Measurements from ENCODE around the gene TPM2. TPM values are rescaled to one million over a fixed set of nuclear protein-coding genes. Genes with fewer than 3 reads are reported as not detected.

TPM2 gene
- total RNA-seq, 1 donor from 2014 or later: 3.8 TPM

DNA sequence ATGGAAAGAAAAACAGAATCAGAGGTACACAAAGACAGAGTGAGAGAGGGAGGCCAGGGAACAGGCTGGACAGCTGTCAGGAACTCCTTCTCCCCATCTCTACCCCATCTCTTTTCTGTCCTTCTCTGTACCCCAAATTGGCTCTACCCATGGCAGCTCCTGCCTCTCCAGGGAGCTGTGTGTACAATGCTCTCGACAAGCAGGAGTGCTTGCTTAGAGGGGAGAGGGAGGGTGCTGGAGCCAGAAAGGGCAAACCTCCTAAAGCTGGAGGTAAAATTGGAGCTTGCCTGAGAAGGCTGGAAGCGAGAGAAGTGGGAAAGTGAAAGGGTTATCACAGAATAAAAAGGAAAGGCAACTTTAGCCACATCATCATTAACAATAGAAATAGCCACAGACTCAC lies 6.4 kb downstream of the TPM2 start:
- H3K27me3 Mint-ChIP-seq: no peaks in the 10 kb centered on the region
- peaks cover 1% of the 10 kb centered on the region for H3K36me3 Mint-ChIP-seq (ENCODE audit: low read depth)
- no peaks in the 10 kb centered on the region for H3K9me3 Mint-ChIP-seq
- H3K4me1 Mint-ChIP-seq: peaks cover 6% of the 10 kb centered on the region
- intact Hi-C loops (cut with micrococcal nuclease): no loop called here
- DNase-seq: no peak
- H3K27ac Mint-ChIP-seq: no peak overlapping the region
- no peak overlapping the region for H3K4me3 Mint-ChIP-seq

DNA sequence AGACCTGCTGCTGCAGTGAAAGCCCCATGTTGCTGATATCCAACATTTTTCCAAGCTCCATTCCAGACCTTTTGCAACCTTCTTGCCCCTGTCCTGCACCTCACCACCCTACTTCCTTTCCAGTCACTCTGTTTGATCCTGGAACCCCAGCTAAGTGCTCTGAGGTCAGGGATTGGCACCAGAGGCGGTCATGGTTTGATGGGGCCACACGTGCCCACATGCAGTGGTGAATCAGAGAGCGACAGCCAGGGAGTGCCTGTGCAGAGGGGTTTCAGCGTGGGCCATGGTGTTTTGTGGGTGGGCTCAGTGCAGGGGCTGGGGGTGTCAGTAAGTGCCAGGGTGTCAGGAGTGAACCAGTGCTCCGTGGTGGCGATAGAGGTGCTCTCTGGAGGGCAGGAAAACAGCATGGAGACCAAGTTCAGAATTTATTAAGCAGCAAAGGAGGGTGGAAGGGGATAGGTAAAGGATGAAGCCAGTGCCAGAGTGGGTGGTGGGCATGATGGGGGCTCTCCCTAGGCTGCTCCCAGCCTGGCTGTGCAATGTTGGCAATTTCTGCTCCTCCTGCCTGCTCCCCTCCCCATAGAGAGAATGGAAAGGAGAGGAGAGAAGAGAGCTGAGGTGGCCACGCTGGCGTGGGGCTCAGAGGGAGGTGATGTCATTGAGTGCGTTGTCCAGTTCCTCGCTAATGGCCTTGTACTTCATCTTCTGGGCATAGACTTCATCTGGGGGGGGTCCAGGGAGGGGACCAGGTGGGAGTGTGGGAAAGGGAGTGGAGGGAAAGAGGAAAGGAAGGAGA lies 7.0 kb downstream of the TPM2 start:
- intact Hi-C loops (cut with micrococcal nuclease): no loop called here
- Mint-ChIP-seq H3K9me3 (no peaks in the 10 kb centered on the region), H3K4me3 (no peak overlapping the region), H3K27ac (no peak overlapping the region), H3K36me3 (ENCODE audit: low read depth) (peaks cover 1% of the 10 kb centered on the region), H3K4me1 (peaks cover 3% of the 10 kb centered on the region), H3K27me3 (peaks cover under 1% of the 10 kb centered on the region)
- no peak for DNase-seq

DNA sequence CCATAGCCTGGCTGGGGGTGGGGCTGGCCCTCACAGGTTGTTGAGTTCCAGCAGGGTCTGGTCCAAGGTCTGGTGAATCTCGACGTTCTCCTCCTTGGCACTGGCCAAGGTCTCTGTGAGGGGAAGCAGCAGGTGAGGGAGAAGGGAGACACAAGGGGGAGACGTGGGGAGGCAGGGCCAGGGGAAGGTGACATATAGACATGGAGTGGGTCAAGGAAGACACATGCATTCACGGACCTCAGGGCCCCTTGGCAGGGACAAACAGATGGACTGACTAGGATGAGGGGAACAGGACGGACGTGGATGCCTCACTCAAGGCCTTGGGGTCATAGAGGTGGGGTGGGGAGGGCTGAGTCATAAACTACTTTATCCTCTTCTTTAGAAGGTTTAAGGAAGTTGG lies 7.7 kb downstream of the TPM2 start:
- Mint-ChIP-seq H3K4me3 (no peak overlapping the region), H3K36me3 (ENCODE audit: low read depth) (peaks cover 1% of the 10 kb centered on the region), H3K27ac (no peak overlapping the region), H3K27me3 (peaks cover 5% of the 10 kb centered on the region), H3K9me3 (no peaks in the 10 kb centered on the region), H3K4me1 (no peaks in the 10 kb centered on the region)
- no peak for DNase-seq
- intact Hi-C loops (cut with micrococcal nuclease): no loop called here

DNA sequence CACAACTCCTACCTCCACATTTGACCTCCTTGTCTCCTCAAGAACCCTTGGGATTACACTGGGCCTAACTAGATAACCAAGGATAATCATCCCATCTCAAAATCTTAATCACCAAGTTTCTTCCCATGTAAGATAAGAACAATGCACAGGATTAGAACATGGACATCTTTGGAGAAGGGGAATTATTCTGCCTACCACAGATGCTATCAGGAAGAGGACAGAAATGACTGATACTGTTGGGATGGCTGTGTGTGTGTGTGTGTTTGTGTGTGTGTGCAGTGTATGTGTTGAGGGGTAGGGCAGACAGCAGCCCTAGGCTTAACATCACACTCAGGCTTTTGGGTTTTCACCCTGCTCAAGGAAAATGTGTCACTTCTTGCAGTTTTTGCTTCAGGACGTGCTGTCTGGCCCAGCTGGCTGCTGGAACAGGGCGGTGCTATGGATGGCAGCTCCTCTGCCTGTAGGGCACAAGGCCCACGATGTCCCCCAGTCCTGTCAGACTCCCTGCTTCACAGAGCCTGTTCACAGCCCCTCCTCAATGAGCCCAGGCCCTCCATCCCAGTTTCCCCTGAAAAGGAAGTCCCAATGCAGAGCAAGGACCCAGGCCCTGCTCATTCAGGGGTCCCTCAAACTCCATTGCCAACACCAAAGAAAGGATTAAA lies 8.3 kb downstream of the TPM2 start:
- H3K27me3 Mint-ChIP-seq: peaks cover 8% of the 10 kb centered on the region
- peaks cover under 1% of the 10 kb centered on the region for H3K4me1 Mint-ChIP-seq
- no peak overlapping the region for H3K27ac Mint-ChIP-seq
- intact Hi-C loops (cut with micrococcal nuclease): no loop called here
- no peak overlapping the region for H3K4me3 Mint-ChIP-seq
- H3K36me3 Mint-ChIP-seq (ENCODE audit: low read depth): peaks cover 1% of the 10 kb centered on the region
- no peaks in the 10 kb centered on the region for H3K9me3 Mint-ChIP-seq
- no peak for DNase-seq

DNA sequence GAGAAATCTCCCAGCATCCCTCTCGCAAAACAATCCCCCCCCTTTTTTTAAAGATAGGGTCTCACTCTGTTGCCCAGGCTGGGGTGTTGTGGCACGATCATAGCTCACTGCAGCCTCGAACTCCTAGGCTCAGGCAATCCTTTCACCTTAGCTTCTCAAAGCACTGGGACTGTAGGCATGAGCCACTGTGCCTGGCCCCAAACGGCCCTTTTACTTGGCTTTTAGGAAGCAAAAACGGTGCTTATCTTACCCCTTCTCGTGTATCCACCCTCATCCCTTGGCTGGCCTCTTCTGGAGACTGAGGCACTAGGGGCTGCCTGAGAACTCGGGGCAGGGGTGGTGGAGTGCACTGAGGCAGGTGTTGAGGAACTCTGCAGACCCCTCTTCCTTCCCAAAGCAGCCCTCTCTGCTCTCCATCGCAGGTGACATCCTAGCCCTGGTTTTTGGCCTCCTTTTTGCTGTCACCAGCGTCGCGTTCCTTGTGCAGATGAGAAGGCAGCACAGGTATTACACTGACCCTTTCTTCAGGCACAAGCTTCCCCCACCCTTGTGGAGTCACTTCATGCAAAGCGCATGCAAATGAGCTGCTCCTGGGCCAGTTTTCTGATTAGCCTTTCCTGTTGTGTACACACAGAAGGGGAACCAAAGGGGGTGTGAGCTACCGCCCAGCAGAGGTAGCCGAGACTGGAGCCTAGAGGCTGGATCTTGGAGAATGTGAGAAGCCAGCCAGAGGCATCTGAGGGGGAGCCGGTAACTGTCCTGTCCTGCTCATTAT lies 9.2 kb downstream of the TPM2 start:
- peaks cover 1% of the 10 kb centered on the region for H3K36me3 Mint-ChIP-seq (ENCODE audit: low read depth)
- H3K27ac Mint-ChIP-seq: no peak overlapping the region
- H3K9me3 Mint-ChIP-seq: no peaks in the 10 kb centered on the region
- H3K27me3 Mint-ChIP-seq: peaks cover 11% of the 10 kb centered on the region
- peaks cover 3% of the 10 kb centered on the region for H3K4me1 Mint-ChIP-seq
- intact Hi-C loops (cut with micrococcal nuclease): no loop called here
- no peak for DNase-seq
- no peak overlapping the region for H3K4me3 Mint-ChIP-seq

DNA sequence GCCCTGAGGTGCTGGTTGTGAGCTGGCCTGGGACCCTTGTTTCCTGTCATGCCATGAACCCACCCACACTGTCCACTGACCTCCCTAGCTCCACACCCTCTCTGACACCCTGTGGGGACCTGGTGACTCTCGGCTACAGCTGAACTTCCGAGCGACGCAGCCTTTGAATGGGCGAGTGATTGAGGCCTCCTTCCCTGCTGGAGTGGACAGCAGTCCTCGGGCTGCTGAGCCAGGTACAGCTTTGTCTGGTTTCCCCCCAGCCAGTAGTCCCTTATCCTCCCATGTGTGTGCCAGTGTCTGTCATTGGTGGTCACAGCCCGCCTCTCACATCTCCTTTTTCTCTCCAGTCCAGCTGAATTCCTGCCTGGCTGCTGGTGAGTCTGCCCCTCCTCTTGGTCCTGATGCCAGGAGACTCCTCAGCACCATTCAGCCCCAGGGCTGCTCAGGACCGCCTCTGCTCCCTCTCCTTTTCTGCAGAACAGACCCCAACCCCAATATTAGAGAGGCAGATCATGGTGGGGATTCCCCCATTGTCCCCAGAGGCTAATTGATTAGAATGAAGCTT lies 9.9 kb downstream of the TPM2 start:
- H3K4me3 Mint-ChIP-seq: no peak overlapping the region
- no peaks in the 10 kb centered on the region for H3K9me3 Mint-ChIP-seq
- peaks cover 13% of the 10 kb centered on the region for H3K27me3 Mint-ChIP-seq
- H3K36me3 Mint-ChIP-seq (ENCODE audit: low read depth): peaks cover 1% of the 10 kb centered on the region
- intact Hi-C loops (cut with micrococcal nuclease): no loop called here
- no peak for DNase-seq
- no peak overlapping the region for H3K27ac Mint-ChIP-seq
- peaks cover 3% of the 10 kb centered on the region for H3K4me1 Mint-ChIP-seq

DNA sequence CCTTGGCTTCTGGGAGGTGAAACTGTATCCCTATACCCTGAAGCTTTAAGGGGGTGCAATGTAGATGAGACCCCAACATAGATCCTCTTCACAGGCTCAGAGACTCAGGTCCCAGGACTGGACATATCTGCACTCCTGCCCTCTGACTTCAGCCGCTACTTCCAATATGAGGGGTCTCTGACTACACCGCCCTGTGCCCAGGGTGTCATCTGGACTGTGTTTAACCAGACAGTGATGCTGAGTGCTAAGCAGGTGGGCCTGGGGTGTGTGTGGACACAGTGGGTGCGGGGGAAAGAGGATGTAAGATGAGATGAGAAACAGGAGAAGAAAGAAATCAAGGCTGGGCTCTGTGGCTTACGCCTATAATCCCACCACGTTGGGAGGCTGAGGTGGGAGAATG lies 10.6 kb downstream of the TPM2 start:
- H3K4me1 Mint-ChIP-seq: peaks cover 6% of the 10 kb centered on the region
- no peak for DNase-seq
- no peak overlapping the region for H3K27ac Mint-ChIP-seq
- peaks cover 20% of the 10 kb centered on the region for H3K27me3 Mint-ChIP-seq
- no peak overlapping the region for H3K4me3 Mint-ChIP-seq
- peaks cover 1% of the 10 kb centered on the region for H3K36me3 Mint-ChIP-seq (ENCODE audit: low read depth)
- intact Hi-C loops (cut with micrococcal nuclease): no loop called here
- no peaks in the 10 kb centered on the region for H3K9me3 Mint-ChIP-seq

DNA sequence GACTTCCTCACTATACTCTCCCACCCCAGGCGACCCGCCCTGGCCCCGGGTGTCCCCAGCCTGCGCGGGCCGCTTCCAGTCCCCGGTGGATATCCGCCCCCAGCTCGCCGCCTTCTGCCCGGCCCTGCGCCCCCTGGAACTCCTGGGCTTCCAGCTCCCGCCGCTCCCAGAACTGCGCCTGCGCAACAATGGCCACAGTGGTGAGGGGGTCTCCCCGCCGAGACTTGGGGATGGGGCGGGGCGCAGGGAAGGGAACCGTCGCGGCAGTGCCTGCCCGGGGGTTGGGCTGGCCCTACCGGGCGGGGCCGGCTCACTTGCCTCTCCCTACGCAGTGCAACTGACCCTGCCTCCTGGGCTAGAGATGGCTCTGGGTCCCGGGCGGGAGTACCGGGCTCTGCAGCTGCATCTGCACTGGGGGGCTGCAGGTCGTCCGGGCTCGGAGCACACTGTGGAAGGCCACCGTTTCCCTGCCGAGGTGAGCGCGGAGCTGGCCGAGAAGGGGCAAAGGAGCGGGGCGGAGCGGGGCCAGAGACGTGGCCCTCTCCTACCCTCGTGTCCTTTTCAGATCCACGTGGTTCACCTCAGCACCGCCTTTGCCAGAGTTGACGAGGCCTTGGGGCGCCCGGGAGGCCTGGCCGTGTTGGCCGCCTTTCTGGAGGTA lies 13.9 kb downstream of the TPM2 start:
- H3K9me3 Mint-ChIP-seq: no peaks in the 10 kb centered on the region
- H3K4me1 Mint-ChIP-seq: peaks cover 6% of the 10 kb centered on the region
- intact Hi-C loops (cut with micrococcal nuclease): no loop called here
- H3K27me3 Mint-ChIP-seq: peaks cover 31% of the 10 kb centered on the region
- peak overlapping the region; percentile 56 for H3K4me3 Mint-ChIP-seq
- H3K27ac Mint-ChIP-seq: no peak overlapping the region
- DNase-seq: peak; percentile 74
- no peaks in the 10 kb centered on the region for H3K36me3 Mint-ChIP-seq (ENCODE audit: low read depth)

DNA sequence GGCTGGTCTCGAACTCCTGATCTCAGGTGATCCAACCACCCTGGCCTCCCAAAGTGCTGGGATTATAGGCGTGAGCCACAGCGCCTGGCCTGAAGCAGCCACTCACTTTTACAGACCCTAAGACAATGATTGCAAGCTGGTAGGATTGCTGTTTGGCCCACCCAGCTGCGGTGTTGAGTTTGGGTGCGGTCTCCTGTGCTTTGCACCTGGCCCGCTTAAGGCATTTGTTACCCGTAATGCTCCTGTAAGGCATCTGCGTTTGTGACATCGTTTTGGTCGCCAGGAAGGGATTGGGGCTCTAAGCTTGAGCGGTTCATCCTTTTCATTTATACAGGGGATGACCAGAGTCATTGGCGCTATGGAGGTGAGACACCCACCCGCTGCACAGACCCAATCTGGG lies 14.5 kb downstream of the TPM2 start:
- intact Hi-C loops (cut with micrococcal nuclease): no loop called here
- Mint-ChIP-seq H3K36me3 (ENCODE audit: low read depth) (no peaks in the 10 kb centered on the region), H3K27me3 (peaks cover 33% of the 10 kb centered on the region), H3K4me3 (peak overlapping the region; percentile 56), H3K9me3 (no peaks in the 10 kb centered on the region), H3K27ac (no peak overlapping the region), H3K4me1 (peaks cover 6% of the 10 kb centered on the region)
- no peak for DNase-seq

DNA sequence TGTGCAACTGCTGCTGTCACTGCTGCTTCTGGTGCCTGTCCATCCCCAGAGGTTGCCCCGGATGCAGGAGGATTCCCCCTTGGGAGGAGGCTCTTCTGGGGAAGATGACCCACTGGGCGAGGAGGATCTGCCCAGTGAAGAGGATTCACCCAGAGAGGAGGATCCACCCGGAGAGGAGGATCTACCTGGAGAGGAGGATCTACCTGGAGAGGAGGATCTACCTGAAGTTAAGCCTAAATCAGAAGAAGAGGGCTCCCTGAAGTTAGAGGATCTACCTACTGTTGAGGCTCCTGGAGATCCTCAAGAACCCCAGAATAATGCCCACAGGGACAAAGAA lies 15.7 kb downstream of the TPM2 start:
- Mint-ChIP-seq H3K9me3 (no peaks in the 10 kb centered on the region), H3K27me3 (peaks cover 33% of the 10 kb centered on the region), H3K27ac (no peak overlapping the region), H3K4me3 (no peak overlapping the region), H3K4me1 (peaks cover 6% of the 10 kb centered on the region), H3K36me3 (ENCODE audit: low read depth) (no peaks in the 10 kb centered on the region)
- no peak for DNase-seq
- intact Hi-C loops (cut with micrococcal nuclease): no loop called here

DNA sequence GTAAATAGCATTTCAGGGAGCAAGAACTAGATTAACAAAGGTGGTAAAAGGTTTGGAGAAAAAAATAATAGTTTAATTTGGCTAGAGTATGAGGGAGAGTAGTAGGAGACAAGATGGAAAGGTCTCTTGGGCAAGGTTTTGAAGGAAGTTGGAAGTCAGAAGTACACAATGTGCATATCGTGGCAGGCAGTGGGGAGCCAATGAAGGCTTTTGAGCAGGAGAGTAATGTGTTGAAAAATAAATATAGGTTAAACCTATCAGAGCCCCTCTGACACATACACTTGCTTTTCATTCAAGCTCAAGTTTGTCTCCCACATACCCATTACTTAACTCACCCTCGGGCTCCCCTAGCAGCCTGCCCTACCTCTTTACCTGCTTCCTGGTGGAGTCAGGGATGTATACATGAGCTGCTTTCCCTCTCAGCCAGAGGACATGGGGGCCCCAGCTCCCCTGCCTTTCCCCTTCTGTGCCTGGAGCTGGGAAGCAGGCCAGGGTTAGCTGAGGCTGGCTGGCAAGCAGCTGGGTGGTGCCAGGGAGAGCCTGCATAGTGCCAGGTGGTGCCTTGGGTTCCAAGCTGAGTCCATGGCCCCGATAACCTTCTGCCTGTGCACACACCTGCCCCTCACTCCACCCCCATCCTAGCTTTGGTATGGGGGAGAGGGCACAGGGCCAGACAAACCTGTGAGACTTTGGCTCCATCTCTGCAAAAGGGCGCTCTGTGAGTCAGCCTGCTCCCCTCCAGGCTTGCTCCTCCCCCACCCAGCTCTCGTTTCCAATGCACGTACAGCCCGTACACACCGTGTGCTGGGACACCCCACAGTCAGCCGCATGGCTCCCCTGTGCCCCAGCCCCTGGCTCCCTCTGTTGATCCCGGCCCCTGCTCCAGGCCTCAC lies 16.3 kb downstream of the TPM2 start, which contains the start of gene CA9:
Gene CA9, plus strand, starts transcription at position 797 of the 893 bp plus-strand sequence. Its CDS starts 32 bp downstream, at position 829.
- no peaks in the 10 kb centered on the region for H3K36me3 Mint-ChIP-seq (ENCODE audit: low read depth)
- peaks cover 33% of the 10 kb centered on the region for H3K27me3 Mint-ChIP-seq
- peaks cover 4% of the 10 kb centered on the region for H3K9me3 Mint-ChIP-seq
- DNase-seq: no peak
- no peak within 1 kb of the TSS for H3K27ac Mint-ChIP-seq
- H3K4me1 Mint-ChIP-seq: peaks cover 6% of the 10 kb centered on the region
- peak within 1 kb of the TSS; percentile 5 for H3K4me3 Mint-ChIP-seq
- intact Hi-C loops (cut with micrococcal nuclease): no loop called here

DNA sequence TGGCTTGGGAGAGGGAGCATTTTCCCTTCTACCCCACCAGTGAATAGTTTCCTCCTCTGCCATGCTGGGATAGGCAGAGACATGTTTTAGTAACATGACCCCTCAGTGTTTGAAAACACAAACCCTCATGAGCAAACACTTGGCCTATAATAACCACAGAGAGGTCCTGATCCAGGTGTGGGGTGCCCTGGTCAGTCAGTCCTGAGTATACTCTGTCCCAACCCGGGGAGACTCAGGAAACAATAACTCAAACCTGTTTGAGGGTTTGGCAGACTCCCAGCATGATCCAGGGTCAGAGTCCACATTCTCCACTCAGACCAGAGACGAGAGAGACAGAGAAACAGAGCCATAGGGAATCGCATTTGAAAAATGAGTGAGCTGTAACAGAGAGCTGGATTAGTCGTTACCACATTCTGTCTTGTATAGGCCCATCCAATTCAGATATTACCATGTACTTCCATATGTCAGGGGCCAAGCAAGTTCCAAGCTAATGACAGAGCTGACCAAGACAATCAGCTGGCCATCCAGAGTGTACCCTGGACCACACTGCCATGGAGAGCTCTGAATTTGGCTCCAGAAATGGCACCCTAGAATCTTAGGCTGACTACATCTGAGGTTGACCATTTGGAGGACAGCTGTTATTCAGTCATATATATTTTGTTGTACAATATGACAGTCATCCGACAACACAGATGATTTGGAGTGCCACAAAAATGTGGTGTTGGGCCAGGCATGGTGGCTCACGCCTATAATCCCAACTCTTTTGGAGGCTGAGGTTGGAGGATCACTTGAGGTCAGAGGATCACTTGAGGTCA lies 20.2 kb downstream of the TPM2 start:
- Mint-ChIP-seq H3K4me3 (no peak overlapping the region), H3K9me3 (peaks cover 13% of the 10 kb centered on the region), H3K36me3 (ENCODE audit: low read depth) (no peaks in the 10 kb centered on the region), H3K4me1 (peaks cover 14% of the 10 kb centered on the region), H3K27me3 (peaks cover 18% of the 10 kb centered on the region), H3K27ac (no peak overlapping the region)
- DNase-seq: no peak
- intact Hi-C loops (cut with micrococcal nuclease): no loop called here

Measured in activated CD4-positive, alpha-beta T cell treated with anti-CD3 and anti-CD28 coated beads, Interleukin-2, amount 10 ng/mL, durations not matched to agents 24 days and 14 days (primary cell).